ENCODE results near the gene KRTAP12-3. TPM values are rescaled to one million over a fixed set of nuclear protein-coding genes. Genes with fewer than 3 reads are reported as not detected.
"Not testable (repeated sequence)": the region's sequence is repeated elsewhere in the genome, so short reads cannot be mapped to it uniquely, and the experiment has no call there.

Gene KRTAP12-3
- total RNA-seq, 1 donor from 2014 or later: not detected

DNA sequence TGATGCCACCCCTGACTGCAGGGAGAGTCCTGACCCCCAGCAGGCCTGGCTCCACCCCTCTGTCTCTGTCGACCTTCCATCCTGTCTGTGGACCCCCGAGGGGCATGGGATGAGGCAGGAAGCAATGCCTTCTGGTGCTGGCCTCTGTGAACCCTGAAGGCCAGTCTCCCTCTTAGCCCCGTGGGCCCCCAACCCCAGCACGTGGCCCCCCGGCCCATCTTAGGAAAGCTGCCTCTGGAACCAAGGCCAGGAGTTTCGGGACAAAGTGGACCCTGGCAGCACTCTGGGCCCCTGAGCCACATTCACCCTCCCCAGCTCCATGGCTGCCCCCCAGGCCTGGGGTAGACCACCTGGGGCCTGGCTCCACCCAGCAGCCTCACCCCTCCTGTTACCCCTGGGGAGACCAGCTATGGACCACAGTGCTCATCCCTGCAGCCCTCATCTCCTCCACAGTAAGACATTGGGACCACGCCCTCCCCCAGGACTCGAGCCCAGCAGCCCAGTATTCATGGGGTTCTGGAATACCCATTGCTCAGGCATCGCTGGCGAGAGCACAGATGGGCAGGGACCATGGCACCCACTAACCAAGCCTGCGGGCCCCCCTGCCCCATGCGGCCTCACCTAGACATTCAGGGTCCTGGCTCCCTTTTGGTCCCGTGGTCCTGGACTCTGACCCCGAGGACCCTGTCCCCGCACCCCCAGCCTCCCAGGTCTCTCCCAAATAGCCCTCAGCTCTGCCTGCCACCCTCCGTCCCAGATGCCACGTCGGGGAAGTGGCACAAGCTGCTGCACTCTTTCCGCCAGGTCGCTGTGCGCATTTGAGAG, 19.0 kb upstream of the KRTAP12-3 start:
- POLR2A ChIA-PET; ATAC-seq (ENCODE audit: low read depth); intact Hi-C loops (cut with micrococcal nuclease); H3K27ac Mint-ChIP-seq; H3K4me3 Mint-ChIP-seq; CTCF ChIA-PET; H3K4me1 Mint-ChIP-seq; H3K36me3 Mint-ChIP-seq (ENCODE audit: low read depth); DNase-seq: not testable (repeated sequence)
- Mint-ChIP-seq H3K27me3 (peaks cover 17% of the 10 kb centered on the region), H3K9me3 (peaks cover 19% of the 10 kb centered on the region)

DNA sequence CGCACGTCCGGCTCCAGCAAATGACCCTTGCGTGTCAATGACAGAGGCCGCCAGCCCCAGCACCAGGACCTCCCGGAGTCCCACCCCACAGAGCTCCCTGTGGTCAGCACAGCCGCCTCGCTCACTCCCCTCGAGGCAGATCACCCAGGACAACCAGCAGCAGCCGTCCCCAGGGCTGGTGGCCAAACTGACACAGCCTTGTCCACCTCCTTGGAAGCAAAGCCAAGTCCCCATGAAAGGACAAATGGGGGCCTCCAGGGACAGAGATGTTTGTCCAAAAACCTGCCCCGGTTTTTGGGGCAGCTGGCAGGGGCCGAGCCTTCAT, 18.4 kb upstream of the KRTAP12-3 start:
- Mint-ChIP-seq H3K36me3 (ENCODE audit: low read depth) (peaks cover 2% of the 10 kb centered on the region), H3K9me3 (peaks cover 24% of the 10 kb centered on the region), H3K27me3 (peaks cover 17% of the 10 kb centered on the region), H3K4me1 (no peaks in the 10 kb centered on the region), H3K4me3 (no peak overlapping the region), H3K27ac (no peak overlapping the region)
- intact Hi-C loops (cut with micrococcal nuclease): no loop called here
- POLR2A ChIA-PET: no interaction called here
- TF ChIP-seq, protein P1, sequence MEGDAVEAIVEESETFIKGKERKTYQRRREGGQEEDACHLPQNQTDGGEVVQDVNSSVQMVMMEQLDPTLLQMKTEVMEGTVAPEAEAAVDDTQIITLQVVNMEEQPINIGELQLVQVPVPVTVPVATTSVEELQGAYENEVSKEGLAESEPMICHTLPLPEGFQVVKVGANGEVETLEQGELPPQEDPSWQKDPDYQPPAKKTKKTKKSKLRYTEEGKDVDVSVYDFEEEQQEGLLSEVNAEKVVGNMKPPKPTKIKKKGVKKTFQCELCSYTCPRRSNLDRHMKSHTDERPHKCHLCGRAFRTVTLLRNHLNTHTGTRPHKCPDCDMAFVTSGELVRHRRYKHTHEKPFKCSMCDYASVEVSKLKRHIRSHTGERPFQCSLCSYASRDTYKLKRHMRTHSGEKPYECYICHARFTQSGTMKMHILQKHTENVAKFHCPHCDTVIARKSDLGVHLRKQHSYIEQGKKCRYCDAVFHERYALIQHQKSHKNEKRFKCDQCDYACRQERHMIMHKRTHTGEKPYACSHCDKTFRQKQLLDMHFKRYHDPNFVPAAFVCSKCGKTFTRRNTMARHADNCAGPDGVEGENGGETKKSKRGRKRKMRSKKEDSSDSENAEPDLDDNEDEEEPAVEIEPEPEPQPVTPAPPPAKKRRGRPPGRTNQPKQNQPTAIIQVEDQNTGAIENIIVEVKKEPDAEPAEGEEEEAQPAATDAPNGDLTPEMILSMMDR (IDR thresholded peaks at IDR 0.05): no peak
- ATAC-seq (ENCODE audit: low read depth) (no peak), DNase-seq (no peak)
- CTCF ChIA-PET: no interaction called here

DNA sequence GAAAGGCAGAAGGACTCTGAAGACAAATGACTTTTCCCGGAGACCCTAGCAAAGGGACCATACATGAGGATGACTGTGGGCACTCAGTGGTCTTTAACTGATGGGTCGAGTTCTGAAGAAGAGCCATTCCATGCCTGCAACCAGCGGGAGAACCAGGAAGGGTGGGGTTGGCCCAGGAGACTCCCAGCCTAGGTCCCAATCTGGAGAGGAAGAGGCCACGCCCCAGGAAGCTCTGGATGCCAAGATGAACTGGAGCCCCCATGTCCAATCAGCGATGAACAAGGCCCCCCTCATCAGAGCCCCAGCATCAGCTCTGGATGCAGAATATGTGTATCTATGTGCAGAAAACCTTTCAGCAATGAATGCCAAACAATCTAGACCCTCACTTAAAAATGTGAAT, 17.0 kb upstream of the KRTAP12-3 start:
- Mint-ChIP-seq H3K9me3 (peaks cover 31% of the 10 kb centered on the region), H3K36me3 (ENCODE audit: low read depth) (peaks cover 2% of the 10 kb centered on the region), H3K27me3 (peaks cover 13% of the 10 kb centered on the region), H3K4me1 (no peaks in the 10 kb centered on the region), H3K4me3 (no peak overlapping the region), H3K27ac (no peak overlapping the region)
- POLR2A ChIA-PET: no interaction called here
- TF ChIP-seq, protein P1 (IDR thresholded peaks at IDR 0.05): no peak
- no peak for DNase-seq
- intact Hi-C loops (cut with micrococcal nuclease): no loop called here
- ATAC-seq (ENCODE audit: low read depth): no peak
- CTCF ChIA-PET: no interaction called here

DNA sequence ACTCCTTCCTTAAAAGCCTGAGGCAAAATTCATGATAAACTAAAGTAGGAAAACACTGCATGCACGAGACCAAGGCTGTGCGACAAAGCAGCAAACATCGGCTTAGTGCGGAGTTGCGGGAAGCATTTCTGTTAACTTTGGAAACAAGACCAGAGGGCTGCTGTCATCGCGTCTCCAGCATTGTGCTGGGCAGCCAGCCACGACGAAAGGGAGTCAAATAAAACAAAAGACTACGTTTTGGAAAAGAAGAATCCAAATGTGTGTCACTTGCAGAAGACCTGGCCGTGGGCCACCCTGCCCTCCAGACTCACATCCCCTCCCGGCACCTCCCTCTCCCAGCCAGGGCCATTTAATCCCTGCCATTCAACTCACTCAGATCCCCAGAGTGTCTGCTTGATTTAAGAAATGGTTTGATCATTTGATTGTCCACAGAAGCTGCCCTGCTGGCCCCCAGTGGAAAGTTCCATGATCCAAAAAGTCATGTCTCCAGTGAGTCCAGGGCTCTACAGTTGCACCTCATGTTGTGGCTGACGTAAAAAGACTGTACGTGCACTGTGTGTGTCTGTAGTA, 13.9 kb upstream of the KRTAP12-3 start:
- ATAC-seq (ENCODE audit: low read depth): no peak
- CTCF ChIA-PET: no interaction called here
- peaks cover 16% of the 10 kb centered on the region for H3K27me3 Mint-ChIP-seq
- no peak overlapping the region for H3K4me3 Mint-ChIP-seq
- no peak overlapping the region for H3K27ac Mint-ChIP-seq
- no peak for DNase-seq
- peaks cover 2% of the 10 kb centered on the region for H3K36me3 Mint-ChIP-seq (ENCODE audit: low read depth)
- TF ChIP-seq, protein P1 (IDR thresholded peaks at IDR 0.05): no peak
- intact Hi-C loops (cut with micrococcal nuclease): no loop called here
- H3K9me3 Mint-ChIP-seq: peaks cover 31% of the 10 kb centered on the region
- H3K4me1 Mint-ChIP-seq: no peaks in the 10 kb centered on the region
- POLR2A ChIA-PET: no interaction called here

DNA sequence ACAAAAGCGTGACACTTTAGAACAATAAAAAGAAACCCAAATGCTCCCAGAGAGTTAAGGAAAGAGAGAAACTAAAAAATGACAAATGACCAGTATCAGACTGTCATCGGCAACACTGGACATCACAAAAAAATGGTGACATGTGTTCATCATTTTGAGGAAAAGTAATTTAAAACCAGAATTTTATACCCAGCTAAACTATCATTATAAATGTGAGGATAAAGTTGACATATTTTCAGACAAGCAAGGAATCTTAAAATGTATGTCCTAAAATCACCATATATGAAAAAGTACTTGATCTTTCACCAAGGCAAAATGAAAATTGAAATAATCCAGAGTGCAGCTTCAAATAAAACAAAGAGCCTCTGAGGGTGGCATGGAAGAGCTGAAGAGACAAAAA, 12.9 kb upstream of the KRTAP12-3 start:
- Mint-ChIP-seq H3K4me3 (no peak overlapping the region), H3K9me3 (peaks cover 29% of the 10 kb centered on the region), H3K36me3 (ENCODE audit: low read depth) (peaks cover 2% of the 10 kb centered on the region), H3K27me3 (peaks cover 14% of the 10 kb centered on the region), H3K27ac (no peak overlapping the region), H3K4me1 (no peaks in the 10 kb centered on the region)
- intact Hi-C loops (cut with micrococcal nuclease): no loop called here
- ATAC-seq (ENCODE audit: low read depth) (no peak), DNase-seq (no peak)
- TF ChIP-seq, protein P1 (IDR thresholded peaks at IDR 0.05): no peak
- CTCF ChIA-PET: no interaction called here
- POLR2A ChIA-PET: no interaction called here

DNA sequence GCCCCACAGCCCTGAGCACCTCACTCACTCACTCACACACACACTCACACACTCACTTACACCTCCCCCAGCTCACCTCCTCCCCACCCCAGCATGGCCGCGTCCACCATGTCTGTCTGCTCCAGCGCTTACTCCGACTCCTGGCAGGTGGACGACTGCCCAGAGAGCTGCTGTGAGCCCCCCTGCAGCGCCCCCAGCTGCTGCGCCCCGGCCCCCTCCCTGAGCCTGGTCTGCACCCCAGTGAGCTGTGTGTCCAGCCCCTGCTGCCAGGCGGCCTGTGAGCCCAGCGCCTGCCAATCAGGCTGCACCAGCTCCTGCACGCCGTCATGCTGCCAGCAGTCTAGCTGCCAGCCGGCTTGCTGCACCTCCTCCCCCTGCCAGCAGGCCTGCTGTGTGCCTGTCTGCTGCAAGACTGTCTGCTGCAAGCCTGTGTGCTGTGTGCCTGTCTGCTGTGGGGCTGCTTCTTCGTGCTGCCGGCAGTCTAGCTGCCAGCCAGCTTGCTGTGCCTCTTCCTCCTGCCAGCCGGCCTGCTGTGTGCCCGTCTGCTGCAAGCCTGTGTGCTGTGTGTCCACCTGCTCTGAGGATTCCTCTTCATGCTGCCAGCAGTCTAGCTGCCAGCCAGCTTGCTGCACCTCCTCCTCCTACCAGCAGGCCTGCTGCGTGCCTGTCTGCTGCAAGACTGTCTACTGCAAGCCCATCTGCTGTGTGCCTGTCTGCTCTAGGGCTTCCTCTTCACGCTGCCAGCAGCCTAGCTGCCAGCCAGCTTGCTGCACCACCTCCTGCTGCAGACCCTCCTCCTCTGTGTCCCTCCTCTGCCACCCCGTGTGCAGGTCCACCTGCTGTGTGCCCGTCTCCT, 11.1 kb upstream of the KRTAP12-3 start, which contains the start of gene KRTAP10-11:
Gene KRTAP10-11, plus strand, starts transcription at position 49 of the 856 bp plus-strand sequence. Its CDS starts 45 bp downstream, at position 94.
- CTCF ChIA-PET; intact Hi-C loops (cut with micrococcal nuclease): not testable (repeated sequence)

More for the DNA sequence above, 11.1 kb upstream of the KRTAP12-3 start, which contains the start of gene KRTAP10-11:
- ATAC-seq (ENCODE audit: low read depth); H3K36me3 Mint-ChIP-seq (ENCODE audit: low read depth); POLR2A ChIA-PET; H3K27me3 Mint-ChIP-seq; H3K27ac Mint-ChIP-seq; H3K4me1 Mint-ChIP-seq; DNase-seq; H3K4me3 Mint-ChIP-seq: not testable (repeated sequence)
- H3K9me3 Mint-ChIP-seq: peaks cover 20% of the 10 kb centered on the region
